Gastrocnemius medialis (tissue), 4 donors: Measurements from ENCODE around the gene SETD5.

ENCODE experiments used
- CTCF ChIP-seq, 5 experiments: fragments of 450-650 bp in 3 of 5; fragments of 200-600 bp in 2 of 5; sonication (generic) in 2 of 5; IDR thresholded peaks in 4 of 5; conservative IDR thresholded peaks in 1 of 5; 1 replicate in 4 of 5; 2 replicates in 1 of 5; pipeline ENCODE4 v1.5.1; 2016 to 2019; ENCODE audit warnings: antibody characterized with exemption in 5 of 5, mild to moderate bottlenecking in 3 of 5, moderate library complexity in 3 of 5
- POLR2A ChIP-seq, 2 donors: fragments of 450-650 bp; IDR thresholded peaks; one replicate each; pipeline ENCODE4 v1.6.1; 2017; ENCODE audit warnings: antibody characterized with exemption in 2 of 2, mild to moderate bottlenecking in 2 of 2, moderate library complexity in 2 of 2

- TF ChIP-seq CTCF (IDR thresholded peaks at IDR 0.05 in 4 of 5, conservative IDR thresholded peaks at IDR 0.05 in 1 of 5): no peak
- no peak for TF ChIP-seq POLR2A (IDR thresholded peaks at IDR 0.05)
These were observed 49.5 kb upstream of the SETD5 start for GRCh38 chr3:9347887-9348286.
